HepG2 (cell line): ENCODE measurements around the gene ZNF217. TPM values are rescaled to one million over a fixed set of nuclear protein-coding genes. Genes with fewer than 3 reads are reported as not detected.

Experiments used
- ETV5 ChIP-seq: IDR thresholded peaks from 2 replicates; pipeline ENCODE4 v1.6.1; 2018; ENCODE audit warnings: missing biosample characterization, missing genetic modification reagents, inconsistent platforms, borderline replicate concordance
- FOXP1 ChIP-seq, 2 experiments: fragments of 450-650 bp in 1 of 2; IDR thresholded peaks; 2 replicates each; pipeline ENCODE4 v1.6.1; 2017 to 2018; ENCODE audit warnings: antibody characterized with exemption in 1 of 2
- HIVEP1 ChIP-seq: sonication (generic); formaldehyde crosslinking; IDR thresholded peaks from 2 replicates; pipeline ENCODE4 v1.4.0; 2020; ENCODE audit warnings: mild to moderate bottlenecking, missing genetic modification reagents
- KLF16 ChIP-seq, 2 experiments: sonication (generic) in 1 of 2; formaldehyde crosslinking in 1 of 2; IDR thresholded peaks; 2 replicates each; pipeline versions ENCODE4 v1.6.1 to v1.8.0; 2016 to 2023; ENCODE audit warnings: missing genetic modification reagents in 2 of 2, missing compliant biosample characterization in 1 of 2
- KMT2A ChIP-seq: sonication (generic); formaldehyde crosslinking; IDR thresholded peaks from 2 replicates; pipeline ENCODE4 v1.4.0; 2020; ENCODE audit warnings: missing genetic modification reagents
- NFE2 ChIP-seq: sonication (generic); formaldehyde crosslinking; IDR thresholded peaks from 2 replicates; pipeline ENCODE4 v1.4.0; 2020; ENCODE audit warnings: missing genetic modification reagents
- REXO4 ChIP-seq: sonication (generic); formaldehyde crosslinking; IDR thresholded peaks from 2 replicates; pipeline ENCODE4 v1.8.0; 2022; ENCODE audit warnings: missing genetic modification reagents, mild to moderate bottlenecking, borderline replicate concordance
- SMAD3 ChIP-seq: sonication (generic); formaldehyde crosslinking; IDR thresholded peaks from 2 replicates; pipeline ENCODE4 v1.4.0; 2020; ENCODE audit warnings: missing genetic modification reagents
- TCF7 ChIP-seq: sonication (generic); IDR thresholded peaks from 2 replicates; pipeline ENCODE4 v1.6.1; 2016; ENCODE audit warnings: antibody characterized with exemption, low read depth
- ZBTB21 ChIP-seq: sonication (generic); formaldehyde crosslinking; IDR thresholded peaks from 2 replicates; pipeline ENCODE4 v1.4.0; 2020; ENCODE audit warnings: missing genetic modification reagents
- ZBTB38 ChIP-seq: sonication (generic); formaldehyde crosslinking; IDR thresholded peaks from 2 replicates; pipeline ENCODE4 v1.5.1; 2020; ENCODE audit warnings: mild to moderate bottlenecking, missing genetic modification reagents
- ZNF3 ChIP-seq: IDR thresholded peaks from 2 replicates; pipeline ENCODE4 v1.7.0; 2017; ENCODE audit warnings: inconsistent platforms
- ZNF607 ChIP-seq: sonication (generic); formaldehyde crosslinking; IDR thresholded peaks from 2 replicates; pipeline ENCODE4 v1.5.1; 2020; ENCODE audit warnings: missing genetic modification reagents, mild to moderate bottlenecking, borderline replicate concordance
- ZNF768 ChIP-seq: sonication (generic); formaldehyde crosslinking; IDR thresholded peaks from 2 replicates; pipeline ENCODE4 v1.4.0; 2020; ENCODE audit warnings: missing genetic modification reagents
- ZNF790 ChIP-seq: sonication (generic); formaldehyde crosslinking; IDR thresholded peaks from 2 replicates; pipeline ENCODE4 v1.8.0; 2022; ENCODE audit warnings: missing genetic modification reagents, mild to moderate bottlenecking, borderline replicate concordance
- polyA plus RNA-seq, 8 experiments: library from polyadenylated mRNA; depleted of rRNA in 3 of 8; stranded (reverse) in 7 of 8; unstranded in 1 of 8; fragments of >200 nt; fragmentation: Illumina TruSeq in 4 of 8; extraction: Trizol in 4 of 8; gene quantifications; 2 replicates each; pipeline versions ENCODE4 v1.2.1 to v1.2.3, GENCODE V29; 2011 to 2016; ENCODE audit warnings: low read depth in 4 of 8, missing spikeins in 1 of 8, mixed read lengths in 1 of 8; ENCODE audit not compliant: insufficient read depth in 1 of 8
- total RNA-seq, 5 experiments: library from RNA; depleted of rRNA; stranded (reverse); fragments of >200 nt; fragmentation: Illumina TruSeq; extraction: Trizol; gene quantifications; 2 replicates each; pipeline ENCODE4 v1.2.3, GENCODE V29; 2016; ENCODE audit warnings: low read depth in 1 of 5
- TF ChIP-seq, protein P1 (sequence below): sonication (generic); formaldehyde crosslinking; IDR thresholded peaks from 2 replicates; pipeline ENCODE4 v1.5.0; 2020; ENCODE audit warnings: mild to moderate bottlenecking, missing genetic modification reagents
- TF ChIP-seq, protein P2 (sequence below): fragments of 450-650 bp; IDR thresholded peaks from 2 replicates; pipeline ENCODE4 v1.6.1; 2016

Gene ZNF217
- total and polyA plus RNA-seq, 2 of the 13 experiments (the other 11 are each of a cell fraction or from before 2014, with no cell fraction given), result 22.3 to 29.8 TPM

DNA sequence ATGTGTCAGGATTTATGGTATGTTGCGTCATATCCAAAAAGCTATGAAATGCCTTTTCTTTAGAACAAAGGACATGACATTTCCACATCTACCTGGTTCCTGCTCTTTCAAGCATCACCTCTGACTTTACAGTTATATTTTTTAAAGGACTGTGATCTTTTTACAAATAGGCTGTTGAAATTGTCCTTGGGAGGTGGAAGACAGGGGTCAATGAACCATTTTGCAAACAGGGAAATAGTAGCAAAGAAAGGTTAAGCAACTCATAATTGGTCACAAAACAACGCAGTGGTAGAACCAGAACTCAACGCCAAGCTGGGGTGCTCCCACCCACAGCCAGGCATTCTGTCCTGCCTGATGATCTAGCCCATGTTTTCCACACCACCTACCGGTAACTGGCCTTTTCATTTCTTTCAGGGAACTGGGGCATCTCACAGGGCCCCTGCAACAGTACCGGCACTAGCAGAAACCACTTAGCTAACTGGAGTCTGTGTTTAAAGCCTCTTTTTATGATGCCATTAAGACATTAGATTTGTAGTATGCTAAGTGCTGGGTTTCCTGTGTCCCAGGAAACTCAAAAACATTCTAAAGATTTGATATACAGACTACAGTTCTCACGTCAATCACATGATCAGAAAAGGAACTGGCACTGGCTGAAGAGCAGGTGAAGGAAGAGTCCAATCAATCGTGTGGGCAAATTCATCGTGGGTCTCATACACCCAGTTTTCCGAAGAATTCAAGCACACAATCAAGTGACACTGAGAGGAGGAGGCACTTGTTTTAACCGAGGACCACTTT is 13.9 kb downstream of the ZNF217 start (continued):
- TF ChIP-seq, protein P1, sequence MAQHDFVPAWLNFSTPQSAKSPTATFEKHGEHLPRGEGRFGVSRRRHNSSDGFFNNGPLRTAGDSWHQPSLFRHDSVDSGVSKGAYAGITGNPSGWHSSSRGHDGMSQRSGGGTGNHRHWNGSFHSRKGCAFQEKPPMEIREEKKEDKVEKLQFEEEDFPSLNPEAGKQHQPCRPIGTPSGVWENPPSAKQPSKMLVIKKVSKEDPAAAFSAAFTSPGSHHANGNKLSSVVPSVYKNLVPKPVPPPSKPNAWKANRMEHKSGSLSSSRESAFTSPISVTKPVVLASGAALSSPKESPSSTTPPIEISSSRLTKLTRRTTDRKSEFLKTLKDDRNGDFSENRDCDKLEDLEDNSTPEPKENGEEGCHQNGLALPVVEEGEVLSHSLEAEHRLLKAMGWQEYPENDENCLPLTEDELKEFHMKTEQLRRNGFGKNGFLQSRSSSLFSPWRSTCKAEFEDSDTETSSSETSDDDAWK (CRISPR knock-in tag), result no peak
- TF ChIP-seq ETV5 (peak; percentile 91), KLF16 (CRISPR knock-in tag; IDR thresholded peaks at IDR 0.05) (peak in 1 of 2 experiments; percentile 88; a peak in 1 of 4 replicates), ZBTB38 (CRISPR knock-in tag) (peak; percentile 86), SMAD3 (CRISPR knock-in tag) (peak; percentile 99), KMT2A (CRISPR knock-in tag) (peak; percentile 92), ZBTB21 (peak; percentile 90), ZNF768 (CRISPR knock-in tag) (peak; percentile 28; the same call in 1 of the 2 replicates), ZNF3 (CRISPR knock-in tag) (peak; percentile 97), TCF7 (peak; percentile 98), HIVEP1 (no peak; the same call in 1 of the 2 replicates), REXO4 (no peak; the same call in 1 of the 2 replicates), FOXP1 (IDR thresholded peaks at IDR 0.05) (peak; percentile 62; the same call in 1 of the 2 replicates), FOXP1 (CRISPR knock-in tag; IDR thresholded peaks at IDR 0.05) (peak; percentile 96), ZNF607 (no peak; the same call in 1 of the 2 replicates), NFE2 (no peak), ZNF790 (CRISPR knock-in tag) (no peak)
- TF ChIP-seq, protein P2, sequence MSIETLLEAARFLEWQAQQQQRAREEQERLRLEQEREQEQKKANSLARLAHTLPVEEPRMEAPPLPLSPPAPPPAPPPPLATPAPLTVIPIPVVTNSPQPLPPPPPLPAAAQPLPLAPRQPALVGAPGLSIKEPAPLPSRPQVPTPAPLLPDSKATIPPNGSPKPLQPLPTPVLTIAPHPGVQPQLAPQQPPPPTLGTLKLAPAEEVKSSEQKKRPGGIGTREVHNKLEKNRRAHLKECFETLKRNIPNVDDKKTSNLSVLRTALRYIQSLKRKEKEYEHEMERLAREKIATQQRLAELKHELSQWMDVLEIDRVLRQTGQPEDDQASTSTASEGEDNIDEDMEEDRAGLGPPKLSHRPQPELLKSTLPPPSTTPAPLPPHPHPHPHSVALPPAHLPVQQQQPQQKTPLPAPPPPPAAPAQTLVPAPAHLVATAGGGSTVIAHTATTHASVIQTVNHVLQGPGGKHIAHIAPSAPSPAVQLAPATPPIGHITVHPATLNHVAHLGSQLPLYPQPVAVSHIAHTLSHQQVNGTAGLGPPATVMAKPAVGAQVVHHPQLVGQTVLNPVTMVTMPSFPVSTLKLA, result no peak
- TF ChIP-seq, all 625 proteins: peak for 346
